DMS79 treated with DMSO at 0.1 percent for 48 hours (cell line): ENCODE measurements around the gene SH3BP5.

Experiments
- DNase-seq: peaks from one replicate; lab custom pipeline; 2025; lab: John Stamatoyannopoulos, UW

Gene SH3BP5

DNA sequence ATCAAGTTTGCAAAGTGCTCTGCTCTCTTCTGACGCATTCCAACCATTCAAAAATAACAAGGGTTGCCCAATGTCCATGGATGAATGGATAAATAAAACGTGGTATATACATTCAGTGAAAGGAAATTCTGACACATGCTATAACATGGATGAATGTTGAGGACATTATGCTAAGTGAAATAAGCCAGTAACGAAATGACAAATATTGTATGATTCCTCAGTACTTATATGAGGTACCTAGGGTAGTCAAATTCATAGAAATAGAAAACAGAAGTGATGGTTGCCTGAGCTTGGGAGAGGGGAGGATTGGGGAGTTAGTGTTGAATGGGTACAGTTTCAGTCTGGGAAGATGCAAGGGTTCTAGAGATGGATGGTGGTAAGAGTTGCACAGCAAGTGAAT, 33.9 kb downstream of the SH3BP5 start:
- no peak for DNase-seq

DNA sequence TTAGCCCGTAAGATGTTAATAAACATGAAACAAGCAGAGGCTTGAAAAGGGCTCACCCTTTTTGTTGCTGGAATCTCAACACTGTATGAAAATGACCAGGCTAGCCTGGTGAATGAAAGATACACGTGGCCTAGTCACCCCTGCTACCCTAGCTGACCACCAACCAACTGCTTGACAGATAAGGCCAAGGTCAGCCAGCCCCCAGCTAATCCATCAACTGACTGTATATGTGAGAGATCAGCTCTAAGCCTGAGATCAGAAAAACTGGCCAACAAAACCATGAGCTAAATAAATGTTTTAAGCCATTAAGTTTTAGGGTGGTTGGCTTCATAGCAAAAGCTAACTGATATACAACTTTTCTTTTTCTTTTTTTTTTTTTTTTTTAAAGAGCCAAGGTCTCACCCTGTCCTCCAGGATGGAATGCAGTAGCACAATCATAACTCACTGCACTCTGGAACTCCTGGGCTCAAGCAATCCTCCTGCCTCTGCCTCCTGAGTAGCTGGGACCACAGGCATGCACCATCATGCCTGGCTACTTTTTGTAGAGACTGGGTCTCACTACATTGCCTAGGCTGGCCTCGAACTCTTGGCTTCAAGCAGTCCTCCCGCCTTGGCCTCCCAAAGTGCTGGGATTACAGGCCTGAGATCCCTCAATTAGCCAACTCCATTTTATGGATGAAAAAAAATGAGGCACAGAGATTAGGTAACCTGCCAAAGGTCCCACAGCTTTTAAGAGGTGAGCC, 34.6 kb downstream of the SH3BP5 start:
- DNase-seq, result no peak

DNA sequence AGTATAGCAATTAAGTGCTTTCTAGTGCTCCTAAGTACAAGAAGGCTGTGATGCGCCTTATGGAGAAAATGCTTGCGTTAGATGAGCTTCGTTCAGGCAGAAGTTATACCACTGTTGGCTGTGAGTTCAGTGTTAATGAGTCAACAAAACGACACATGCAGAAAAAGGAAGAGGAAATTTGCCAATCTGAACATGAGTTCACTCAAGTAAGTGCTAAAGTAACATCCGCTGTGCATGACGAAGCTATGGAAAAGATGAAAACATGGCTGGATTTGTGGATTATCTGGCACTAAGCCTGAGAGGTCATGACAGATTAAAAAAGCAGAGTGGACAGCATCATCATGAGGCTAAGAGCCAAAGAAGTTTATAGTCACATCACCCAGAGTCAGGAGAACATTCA, 36.9 kb downstream of the SH3BP5 start:
- no peak for DNase-seq

- DNase-seq, result no peak
Measured at GRCh38 chr3:15294929-15295328, 37.5 kb downstream of the SH3BP5 start.

DNA sequence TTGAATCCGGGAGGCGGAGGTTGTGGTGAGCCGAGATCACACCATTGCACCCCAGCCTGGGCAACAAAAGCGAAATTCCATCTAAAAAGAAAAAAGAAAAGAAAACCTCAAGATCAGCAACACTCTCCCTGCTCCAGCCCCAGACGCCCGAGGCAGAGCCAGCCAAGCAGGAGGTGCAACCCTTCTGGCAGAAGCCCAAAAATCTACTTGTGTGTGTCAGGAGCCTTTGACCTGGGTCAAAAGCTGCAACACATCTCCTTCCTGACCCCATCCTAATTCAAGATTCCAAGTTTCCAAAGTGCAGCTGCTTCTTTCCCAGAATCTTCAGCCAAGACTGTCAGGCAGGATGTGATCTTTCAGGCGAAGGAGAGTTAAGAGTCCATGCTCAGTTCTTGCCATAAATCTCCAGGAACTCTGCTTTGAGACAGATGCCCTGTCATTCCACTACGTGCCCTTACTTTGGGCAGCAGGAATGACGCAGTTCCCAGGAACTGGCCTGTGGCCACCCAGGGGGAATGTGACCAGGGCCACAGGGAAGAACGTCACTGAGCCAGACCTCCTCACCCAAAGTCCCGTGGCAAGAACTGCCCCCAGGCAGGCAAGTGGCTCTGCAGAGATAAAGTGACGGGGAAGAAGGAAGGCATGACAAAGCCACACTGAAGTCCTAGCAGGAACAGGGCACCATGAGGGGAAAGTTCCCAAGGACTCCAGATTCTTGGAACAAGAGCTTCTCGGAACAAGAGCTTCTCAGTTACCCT, 39.4 kb downstream of the SH3BP5 start:
- no peak for DNase-seq

DNA sequence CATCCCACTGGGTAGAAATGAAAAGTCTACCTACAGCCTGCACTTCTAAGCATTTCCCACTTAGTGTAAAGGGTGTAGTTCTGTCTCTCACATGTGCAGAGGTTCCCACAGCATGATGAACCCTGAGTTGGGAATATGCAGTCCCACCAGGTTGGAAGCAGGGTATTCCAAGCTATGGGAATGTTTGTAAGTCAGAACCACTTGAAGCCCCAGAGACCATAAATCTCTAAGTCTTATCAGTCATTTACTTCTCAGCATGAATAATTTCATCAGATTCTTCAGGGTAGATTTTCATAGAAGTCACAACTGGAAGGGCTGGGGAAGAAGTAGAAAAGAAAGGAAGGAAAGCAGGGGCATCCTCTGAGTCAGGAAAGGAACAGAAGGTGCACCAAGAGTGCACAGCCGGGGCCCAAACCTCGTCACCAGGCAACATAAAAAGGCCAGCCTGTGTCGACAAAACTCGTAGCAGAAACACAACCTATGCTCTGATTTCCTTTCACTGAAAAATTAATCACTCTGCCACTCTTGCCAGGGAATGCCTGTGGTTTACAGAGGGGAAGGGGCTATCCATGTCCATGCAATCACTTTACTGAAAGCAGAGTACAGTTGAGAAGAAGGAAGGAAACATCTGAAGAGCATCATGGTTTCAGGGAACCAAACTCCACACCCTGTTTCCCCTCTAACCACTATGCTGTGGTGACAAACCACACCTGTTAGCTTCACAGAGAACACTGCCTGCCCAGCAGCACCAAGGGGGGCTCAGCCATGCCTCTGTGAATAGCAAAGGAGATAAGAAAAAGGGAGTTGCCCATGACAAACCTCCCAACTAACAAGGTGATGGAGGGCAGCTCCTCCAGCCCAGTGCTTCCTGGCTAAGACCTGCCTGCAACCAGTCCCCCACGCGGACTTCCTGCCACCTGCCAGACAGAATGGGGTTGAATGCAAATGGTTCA, 40.5 kb downstream of the SH3BP5 start:
- no peak for DNase-seq

DNA sequence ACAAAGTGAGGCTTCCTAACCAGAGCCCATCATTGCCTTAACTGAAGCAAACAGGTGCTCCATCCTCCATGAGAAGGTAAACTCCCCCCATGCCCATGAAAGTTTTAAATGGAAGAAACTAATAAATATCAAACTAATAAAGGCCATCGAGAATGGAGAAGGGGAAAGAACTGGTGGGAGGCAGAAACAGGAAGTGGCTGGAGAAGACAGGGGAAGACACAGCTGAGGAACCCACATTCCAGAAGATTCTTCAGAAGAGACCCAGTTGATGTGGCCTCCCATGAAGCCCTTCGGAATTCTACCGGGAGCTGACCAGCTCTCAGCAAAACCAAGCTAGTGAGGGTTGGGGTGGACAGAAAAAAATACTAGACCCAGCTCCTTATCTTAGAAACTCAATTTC, 41.6 kb downstream of the SH3BP5 start:
- no peak for DNase-seq

- DNase-seq, result no peak
Measured at GRCh38 chr3:15289661-15290060, 42.7 kb downstream of the SH3BP5 start.

GRCh38 chr3:15288331-15289035, 43.9 kb downstream of the SH3BP5 start:
- no peak for DNase-seq

GRCh38 chr3:15287565-15288330, 44.6 kb downstream of the SH3BP5 start:
- DNase-seq, result no peak

- DNase-seq, result no peak
Measured at GRCh38 chr3:15286022-15286421, 46.4 kb downstream of the SH3BP5 start.

- DNase-seq, result peak; percentile 89
Measured at GRCh38 chr3:15284121-15284889, 48.1 kb downstream of the SH3BP5 start.

DNA sequence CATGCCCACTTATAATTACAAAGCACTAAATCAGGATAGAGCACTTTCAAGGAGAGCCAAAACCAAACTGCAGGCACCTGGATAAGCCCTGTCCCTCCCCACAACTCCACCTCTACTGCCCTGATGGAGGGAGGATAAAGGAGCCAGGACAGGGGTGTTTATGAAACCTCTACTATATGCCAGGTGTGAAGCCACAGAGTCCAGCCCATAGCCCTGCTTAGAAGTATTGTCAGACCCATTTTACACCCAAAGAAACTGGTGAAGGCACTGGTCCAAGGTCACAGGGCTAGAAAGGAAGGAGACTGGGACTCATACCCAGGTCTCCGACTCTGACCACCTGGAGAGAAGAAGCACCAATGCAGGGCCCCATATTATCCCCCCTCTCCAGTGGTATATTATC, 48.7 kb downstream of the SH3BP5 start:
- no peak for DNase-seq

GRCh38 chr3:15281817-15282216, 50.6 kb downstream of the SH3BP5 start:
- no peak for DNase-seq

DNA sequence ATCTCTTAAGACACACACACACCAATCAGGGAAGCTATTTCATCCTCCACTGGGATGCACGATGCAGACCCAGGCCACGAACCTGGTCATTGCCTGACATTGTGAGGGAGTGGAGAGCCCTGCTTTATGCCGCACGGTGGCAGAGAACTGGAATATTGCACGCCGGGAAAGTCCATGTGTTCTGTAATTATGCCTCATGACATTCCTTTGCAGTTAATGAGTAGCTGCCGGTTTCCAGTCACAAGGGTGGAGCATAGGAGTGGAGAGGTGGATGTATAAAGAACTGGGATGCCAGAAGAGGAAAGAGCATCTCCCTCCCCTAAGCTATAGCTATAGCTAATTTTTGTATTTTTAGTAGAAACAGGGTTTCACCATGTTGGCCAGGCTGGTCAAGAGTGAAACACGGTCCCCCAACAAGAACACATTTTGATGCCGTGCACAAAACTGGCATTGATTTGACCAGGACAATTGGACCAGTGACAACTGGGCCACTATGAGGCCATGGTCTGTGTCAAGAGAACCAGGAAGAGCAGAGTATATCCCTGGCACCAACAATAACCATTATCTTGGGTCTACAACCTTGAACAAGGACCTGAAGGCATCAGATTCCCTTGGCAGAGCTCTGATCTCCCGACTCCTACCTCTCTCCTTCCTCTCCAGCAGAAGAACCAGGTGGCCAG, 51.4 kb downstream of the SH3BP5 start:
- DNase-seq, result no peak

DNA sequence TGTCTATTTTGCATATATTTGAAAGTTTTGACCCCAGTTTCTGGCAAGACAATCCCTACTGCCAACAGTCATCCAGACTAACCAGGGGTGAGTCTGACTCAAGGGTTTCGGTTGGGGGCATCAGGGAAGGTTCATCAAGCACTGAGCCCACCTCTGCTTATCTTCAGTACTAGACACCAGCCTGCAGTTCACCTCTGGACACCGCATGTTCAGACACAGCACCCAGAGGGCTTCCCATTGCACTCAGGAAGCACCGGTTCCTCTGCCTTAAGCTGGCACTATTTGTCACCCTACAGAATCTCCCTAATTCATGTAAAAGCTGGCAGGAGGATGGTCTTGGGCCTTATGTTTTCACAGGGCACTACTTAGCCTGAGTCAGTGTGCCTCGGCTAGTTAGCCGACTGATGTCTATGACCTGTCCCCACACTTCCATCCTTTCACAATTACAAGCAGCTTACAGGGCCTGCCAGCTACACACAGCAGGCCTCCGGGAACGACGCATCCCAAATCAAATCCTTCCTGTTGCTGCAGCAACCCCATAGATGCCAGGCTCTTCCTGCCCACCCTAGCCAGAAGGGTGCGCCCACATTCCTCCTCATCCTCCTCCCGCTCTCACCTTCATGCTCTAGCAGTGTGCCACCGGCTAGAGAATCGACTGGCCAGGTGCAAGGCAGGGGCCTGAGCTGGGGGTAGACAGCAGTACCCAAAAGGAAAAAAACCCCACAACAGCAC, 52.5 kb downstream of the SH3BP5 start:
- DNase-seq, result no peak

- no peak for DNase-seq
Measured at GRCh38 chr3:15279205-15279604, 53.2 kb downstream of the SH3BP5 start.

DNA sequence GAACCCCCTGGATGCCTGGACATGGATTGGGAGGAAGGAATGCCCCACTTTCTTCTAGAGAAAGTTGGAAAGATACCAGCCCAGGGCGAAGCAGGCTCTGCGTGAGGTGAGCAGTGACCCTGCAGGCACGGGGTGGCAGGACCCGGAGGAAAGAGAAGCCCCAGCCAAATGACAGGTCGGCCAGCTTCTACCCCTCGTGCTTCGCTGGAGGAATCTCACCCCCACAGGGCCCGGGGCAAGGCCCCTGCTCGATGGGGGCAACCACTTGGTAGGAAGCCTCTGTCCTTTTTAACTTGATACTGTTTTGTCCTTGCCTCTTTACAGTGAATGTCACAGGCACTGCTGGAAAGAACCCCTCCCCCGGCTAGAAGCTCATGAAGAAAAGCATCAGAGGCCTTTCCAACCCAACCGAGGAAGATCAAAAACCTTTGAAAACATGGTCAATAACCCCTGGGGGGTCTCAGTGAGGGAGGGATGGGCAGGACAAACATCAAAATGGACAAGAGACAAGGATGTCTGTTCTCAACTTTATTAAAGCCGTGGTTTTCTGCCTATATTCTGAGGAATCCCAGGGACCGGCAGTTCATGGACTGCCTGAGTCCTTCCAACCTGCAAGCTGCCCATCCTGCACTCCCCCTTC, 54.4 kb downstream of the SH3BP5 start:
- DNase-seq, result no peak
